GM12873 (cell line): ENCODE results near the gene COL23A1.

Experiments
- CTCF ChIP-seq: IDR thresholded peaks from 2 replicates; pipeline ENCODE4 v1.5.1; 2012; ENCODE audit warnings: low read depth, mild to moderate bottlenecking, moderate library complexity, low read length, control low read depth; ENCODE audit not compliant: insufficient read depth; ENCODE audit errors: missing control alignments

The COL23A1 gene

DNA sequence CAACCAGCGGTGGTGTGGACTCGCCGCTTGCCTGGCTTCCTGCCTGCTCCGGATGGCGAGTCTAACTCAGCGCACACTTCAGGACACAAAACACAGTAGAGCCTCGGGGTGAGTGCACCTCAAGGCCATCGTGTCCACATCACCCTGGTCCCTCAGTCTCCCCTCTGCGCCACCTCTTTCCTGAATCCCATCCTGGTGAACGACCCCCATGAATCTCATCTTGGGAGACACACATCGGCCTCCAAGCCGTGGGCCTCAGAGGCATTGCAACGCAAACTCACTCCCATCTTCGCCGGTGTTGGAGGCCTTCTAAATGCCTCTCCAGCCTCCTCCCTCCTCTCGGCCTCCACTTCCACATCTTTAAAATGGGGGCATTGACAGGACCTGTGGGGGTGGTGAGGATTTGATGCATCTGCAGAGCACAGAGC is 124.3 kb downstream of the COL23A1 start:
- TF ChIP-seq CTCF: no peak

- no peak for TF ChIP-seq CTCF
These were observed 124.8 kb downstream of the COL23A1 start for GRCh38 chr5:178465228-178465860.

- TF ChIP-seq CTCF: no peak
These were observed 125.7 kb downstream of the COL23A1 start for GRCh38 chr5:178464431-178465048.

DNA sequence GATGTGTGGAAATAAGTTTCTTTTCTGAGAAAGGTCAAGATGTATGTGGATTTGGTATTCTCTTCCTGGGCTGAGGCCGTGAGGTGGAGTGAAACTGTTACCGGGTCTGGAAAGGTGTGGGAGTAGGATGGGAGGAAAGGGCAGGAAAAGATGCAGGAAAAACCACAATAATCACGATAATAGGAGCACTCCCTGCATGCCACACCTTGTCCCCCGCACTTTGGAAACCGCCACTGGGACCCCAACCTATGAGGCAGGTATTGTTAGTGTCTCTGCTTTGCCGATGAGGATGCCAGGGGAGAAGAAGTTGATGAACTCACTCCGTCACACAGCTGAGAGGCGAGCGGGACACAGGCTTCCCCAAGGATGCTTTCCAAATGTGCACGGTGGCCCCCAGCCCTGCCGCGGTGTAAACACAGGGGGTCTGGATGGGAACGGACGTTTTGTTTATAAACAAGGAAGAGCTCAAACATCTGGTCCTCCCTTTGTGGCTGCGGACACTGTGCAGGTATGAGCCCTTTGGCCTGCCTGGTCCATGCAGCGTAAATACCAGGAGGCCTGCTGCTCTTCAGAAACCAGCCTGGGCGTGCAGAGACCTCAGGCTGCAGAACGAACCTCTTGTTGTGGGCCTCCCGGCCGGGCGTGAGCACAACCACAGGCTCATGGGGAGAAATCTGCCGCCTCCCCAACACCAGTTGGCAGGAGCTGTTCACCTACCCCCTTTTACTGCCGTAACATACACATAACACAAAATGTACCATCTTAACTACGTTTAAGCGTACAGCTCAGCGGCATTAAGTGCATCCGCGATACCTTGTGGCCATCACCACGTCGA is 126.7 kb downstream of the COL23A1 start:
- TF ChIP-seq CTCF: no peak

DNA sequence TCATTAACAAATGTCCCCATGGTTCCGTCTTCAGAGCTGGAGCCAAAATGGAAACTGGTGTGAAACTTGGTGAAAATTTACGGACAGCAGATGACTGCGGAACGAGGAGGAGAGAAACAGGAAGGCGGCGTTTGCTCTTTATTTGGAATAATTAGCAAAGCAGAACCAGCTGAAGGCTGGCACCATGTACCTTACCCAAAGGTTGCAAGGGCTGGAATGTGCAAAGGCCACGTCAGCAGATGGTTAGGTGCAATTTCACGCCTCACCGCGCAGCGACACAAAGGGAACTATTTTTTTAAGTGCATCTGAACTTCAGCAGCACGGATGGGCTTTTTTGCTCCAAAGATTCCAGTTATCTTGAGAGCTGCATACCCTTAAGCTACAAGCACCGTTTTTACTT is 127.4 kb downstream of the COL23A1 start:
- TF ChIP-seq CTCF: no peak

GRCh38 chr5:178462076-178462475 is 128.1 kb downstream of the COL23A1 start:
- TF ChIP-seq CTCF: no peak
